Fibroblast of the aortic adventitia (primary cell): Measurements from ENCODE around the gene KDR. TPM values are rescaled to one million over a fixed set of nuclear protein-coding genes. Genes with fewer than 3 reads are reported as not detected.

Experiments used
- DNase-seq: peaks from one replicate; pipeline ENCODE4 v3.0.0-alpha.2; 2010; ENCODE audit warnings: low read depth
- H3K4me3 ChIP-seq: 2 replicates; pipeline ENCODE4 v1.5.1; 2011; ENCODE audit warnings: low read depth, mild to moderate bottlenecking, control low read depth, low read length, moderate library complexity
- total RNA-seq: library from RNA; depleted of rRNA; stranded (reverse); fragments of >200 nt; gene quantifications from 2 replicates; pipeline ENCODE4 v1.2.3, GENCODE V29; 2012; ENCODE audit warnings: low replicate concordance
- TF ChIP-seq, protein P1 (sequence below): IDR thresholded peaks from 2 replicates; pipeline ENCODE4 v1.5.1; 2011; ENCODE audit warnings: mild to moderate bottlenecking, low read length, control low read depth, inconsistent platforms; ENCODE audit not compliant: insufficient read depth

Gene KDR
- total RNA-seq, 1 donor = 10.9 TPM

DNA sequence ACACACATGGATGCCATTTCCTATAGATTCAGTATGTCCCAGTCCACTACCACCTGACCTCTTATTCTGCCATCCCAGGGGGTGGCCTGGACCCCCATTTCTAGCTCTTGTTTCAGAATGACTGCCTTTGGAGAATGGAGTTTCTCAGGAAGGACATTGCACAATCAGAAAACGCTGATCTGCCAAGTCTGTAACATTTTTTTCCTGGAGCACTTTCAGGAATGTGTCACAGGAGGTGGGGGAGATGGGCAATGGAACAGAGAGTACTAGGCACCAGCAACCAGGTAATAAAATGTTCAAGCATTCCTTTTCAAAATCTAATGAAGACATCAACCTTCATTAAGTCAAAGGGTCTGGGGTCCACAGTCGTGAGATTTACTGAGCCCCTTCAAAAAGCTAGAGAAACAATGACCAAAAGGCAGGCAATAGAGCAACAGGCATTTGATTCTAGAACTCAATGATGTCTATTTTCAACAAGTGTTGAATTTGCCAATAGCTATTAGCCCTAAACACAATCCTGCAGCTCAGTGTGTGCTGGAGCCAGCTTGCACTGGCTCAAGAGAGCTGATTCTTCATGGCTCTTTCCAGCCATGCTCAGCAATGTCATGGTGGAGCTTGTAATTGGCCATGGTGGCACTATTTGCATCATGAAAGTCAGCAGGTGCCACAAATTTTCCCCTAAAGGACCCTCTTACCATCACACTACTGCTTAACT, 87.1 kb downstream of the KDR start:
- DNase-seq = peak; percentile 76

GRCh38 chr4:55037728-55038127, 87.7 kb downstream of the KDR start:
- TF ChIP-seq, protein P1, sequence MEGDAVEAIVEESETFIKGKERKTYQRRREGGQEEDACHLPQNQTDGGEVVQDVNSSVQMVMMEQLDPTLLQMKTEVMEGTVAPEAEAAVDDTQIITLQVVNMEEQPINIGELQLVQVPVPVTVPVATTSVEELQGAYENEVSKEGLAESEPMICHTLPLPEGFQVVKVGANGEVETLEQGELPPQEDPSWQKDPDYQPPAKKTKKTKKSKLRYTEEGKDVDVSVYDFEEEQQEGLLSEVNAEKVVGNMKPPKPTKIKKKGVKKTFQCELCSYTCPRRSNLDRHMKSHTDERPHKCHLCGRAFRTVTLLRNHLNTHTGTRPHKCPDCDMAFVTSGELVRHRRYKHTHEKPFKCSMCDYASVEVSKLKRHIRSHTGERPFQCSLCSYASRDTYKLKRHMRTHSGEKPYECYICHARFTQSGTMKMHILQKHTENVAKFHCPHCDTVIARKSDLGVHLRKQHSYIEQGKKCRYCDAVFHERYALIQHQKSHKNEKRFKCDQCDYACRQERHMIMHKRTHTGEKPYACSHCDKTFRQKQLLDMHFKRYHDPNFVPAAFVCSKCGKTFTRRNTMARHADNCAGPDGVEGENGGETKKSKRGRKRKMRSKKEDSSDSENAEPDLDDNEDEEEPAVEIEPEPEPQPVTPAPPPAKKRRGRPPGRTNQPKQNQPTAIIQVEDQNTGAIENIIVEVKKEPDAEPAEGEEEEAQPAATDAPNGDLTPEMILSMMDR = no peak
- DNase-seq = no peak
- H3K4me3 ChIP-seq = no peak overlapping the region

More for the DNA sequence above, 87.1 kb downstream of the KDR start:
- no peak overlapping the region for H3K4me3 ChIP-seq
- TF ChIP-seq, protein P1 = no peak

- no peak overlapping the region for H3K4me3 ChIP-seq
- DNase-seq = no peak
- TF ChIP-seq, protein P1 = no peak
These were observed 89.0 kb downstream of the KDR start for GRCh38 chr4:55036405-55036804.

DNA sequence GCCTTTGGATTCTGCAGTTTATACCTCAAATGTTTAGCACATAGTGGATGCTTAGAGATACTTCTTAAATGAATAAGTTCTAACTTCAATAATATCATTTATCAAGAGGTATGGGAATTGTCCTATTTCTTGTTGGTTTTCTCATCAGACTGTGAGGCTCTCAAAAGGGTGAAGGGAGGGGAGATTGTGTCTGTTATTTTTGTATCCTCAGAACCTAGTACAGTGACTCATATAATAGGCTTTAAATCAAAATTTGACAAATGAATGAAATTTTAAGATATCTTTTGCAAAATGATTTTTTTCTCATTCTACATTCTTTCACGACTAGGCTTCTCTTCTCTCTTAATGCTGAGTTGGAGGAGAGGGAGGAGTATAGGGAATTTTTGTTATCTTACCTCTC, 89.5 kb downstream of the KDR start:
- TF ChIP-seq, protein P1 = no peak
- no peak overlapping the region for H3K4me3 ChIP-seq
- DNase-seq = peak; percentile 17

DNA sequence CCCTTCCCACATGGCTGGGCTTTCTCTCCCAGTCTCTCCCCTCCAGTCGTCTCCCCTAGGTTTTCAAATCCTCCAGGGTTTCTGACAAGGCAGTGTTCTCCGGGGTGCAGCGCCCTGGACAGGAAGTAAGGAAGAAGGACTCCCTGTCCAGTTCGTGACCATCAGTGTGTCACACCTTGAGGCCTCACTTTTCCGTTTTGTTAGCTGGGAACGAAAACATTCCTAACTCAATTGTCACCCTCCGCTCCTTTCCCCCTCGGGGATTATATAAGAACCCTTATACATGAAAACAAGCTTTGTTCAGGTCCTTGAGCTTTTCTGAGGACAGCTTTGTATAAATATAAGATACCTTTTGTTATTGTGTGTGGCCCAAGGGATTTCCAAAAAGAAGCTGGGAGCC, 92.1 kb downstream of the KDR start:
- no peak for DNase-seq
- TF ChIP-seq, protein P1 = no peak
- no peak overlapping the region for H3K4me3 ChIP-seq

- peak; percentile 17 for DNase-seq
These were observed 92.6 kb downstream of the KDR start for GRCh38 chr4:55032788-55033187.

More at GRCh38 chr4:55032788-55033187, 92.6 kb downstream of the KDR start:
- TF ChIP-seq, protein P1 = no peak
- H3K4me3 ChIP-seq = no peak overlapping the region
